Measurements from ENCODE around the gene KBTBD12. TPM values are rescaled to one million over a fixed set of nuclear protein-coding genes. Genes with fewer than 3 reads are reported as not detected.

The KBTBD12 gene
- total RNA-seq, 1 experiment from 2014 or later = not detected

DNA sequence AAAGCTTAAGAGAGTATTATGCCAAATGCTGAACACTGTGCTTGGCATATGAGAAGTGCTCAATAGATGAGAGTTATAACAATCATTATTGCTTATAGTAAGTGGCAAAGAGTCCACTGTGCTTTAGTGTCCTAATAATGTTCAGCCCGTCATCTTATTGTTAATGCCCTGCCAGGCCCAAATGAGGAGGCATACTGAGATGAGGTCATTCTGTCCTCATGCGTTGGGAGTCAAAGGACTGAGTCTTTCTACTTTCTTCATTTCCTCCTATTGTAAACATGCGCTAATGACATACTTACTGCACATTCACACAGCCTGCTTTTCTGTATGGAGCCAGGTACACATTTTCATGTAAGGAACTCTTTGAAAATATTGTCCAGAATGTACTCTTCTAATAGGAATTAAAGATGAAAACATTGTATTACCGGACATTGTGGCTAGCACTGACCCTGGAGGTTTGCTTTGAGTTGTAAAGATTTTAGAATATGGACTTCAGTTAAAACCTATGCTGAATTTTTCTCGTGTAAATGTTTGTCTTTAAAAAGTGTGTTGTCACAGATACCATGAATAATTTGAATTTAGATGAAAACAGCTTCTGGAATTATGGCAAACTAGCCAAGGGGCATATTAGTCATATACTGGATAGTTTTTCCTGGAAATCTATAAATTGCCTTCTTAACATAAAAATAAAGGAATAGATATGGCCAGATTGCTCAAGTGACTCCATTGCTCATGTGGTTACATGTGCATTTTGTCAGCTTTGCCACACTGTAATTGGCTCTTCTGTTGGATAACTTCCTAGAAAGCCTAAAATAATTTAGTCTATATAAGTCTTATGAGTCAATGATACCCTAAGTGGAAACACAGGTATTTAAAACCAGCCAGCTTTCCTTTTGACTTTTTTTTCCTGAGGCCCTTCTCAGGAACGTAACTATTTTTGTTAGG, 38.3 kb downstream of the KBTBD12 start:
- H3K9me3 ChIP-seq (ENCODE audit: control insufficient read depth in 1 of 2, insufficient read depth in 1 of 2, low read depth in 1 of 2, low read length in 2 of 2) = no peaks in the 10 kb centered on the region
- no peaks in the 10 kb centered on the region for H4K20me1 ChIP-seq (ENCODE audit: insufficient read depth)
- intact Hi-C loops (cut with micrococcal nuclease) = no loop called here
- peaks cover 0 to 7% of the 10 kb centered on the region in 2 experiments; a peak in 2 of 4 replicates for H3K4me1 ChIP-seq (ENCODE audit: control insufficient read depth in 1 of 2, insufficient read depth in 2 of 2, low read length in 2 of 2)
- H3K27ac ChIP-seq (ENCODE audit: low read depth, low read length) = no peak overlapping the region
- DNase-seq (ENCODE audit: low read depth, low spot score) = no peak
- CTCF ChIA-PET = no interaction called here
- H3K79me2 ChIP-seq (ENCODE audit: insufficient read depth, low read length) = no peaks in the 10 kb centered on the region
- H3K27me3 ChIP-seq (ENCODE audit: insufficient read depth, low read length) = no peaks in the 10 kb centered on the region
- TF ChIP-seq TCF7L2 (IDR thresholded peaks at IDR 0.05; ENCODE audit: borderline replicate concordance, extremely low read depth, insufficient read depth, insufficient read length) (no peak), CBX3 (IDR thresholded peaks at IDR 0.05; ENCODE audit: low read depth) (no peak), EGR1 (IDR thresholded peaks at IDR 0.05; ENCODE audit: low read depth) (no peak), SP1 (IDR thresholded peaks at IDR 0.05; ENCODE audit: low read depth) (no peak), POLR2A (IDR thresholded peaks at IDR 0.05; ENCODE audit: borderline replicate concordance, extremely low read depth, insufficient read depth, insufficient read length) (no peak)
- no TSS peak for BruUV-seq (replicated peaks)
- RAD21 ChIA-PET (ENCODE audit: low non-redundant PET in 1 of 2, low total read pairs in 2 of 2, uncharacterized antibody in 2 of 2, unreplicated experiment in 2 of 2) = no interaction called here
- H3K4me3 ChIP-seq (replicated peaks in 1 of 2; ENCODE audit: low read depth in 1 of 2, low read length in 2 of 2) = no peak overlapping the region
- ATAC-seq = no peak
- POLR2A ChIA-PET = no interaction called here
- no peak overlapping the region for H2AFZ ChIP-seq (ENCODE audit: low read depth, low read length, poor library complexity, severe bottlenecking)
- no peak overlapping the region for H3K9ac ChIP-seq (ENCODE audit: low read length)
- H3K36me3 ChIP-seq (ENCODE audit: control insufficient read depth in 1 of 2, insufficient read depth in 2 of 2, low read length in 2 of 2) = no peaks in the 10 kb centered on the region
- no peaks in the 10 kb centered on the region for H3K9me2 ChIP-seq (ENCODE audit: insufficient read depth)
- H3K4me2 ChIP-seq (ENCODE audit: low read length) = no peak overlapping the region

DNA sequence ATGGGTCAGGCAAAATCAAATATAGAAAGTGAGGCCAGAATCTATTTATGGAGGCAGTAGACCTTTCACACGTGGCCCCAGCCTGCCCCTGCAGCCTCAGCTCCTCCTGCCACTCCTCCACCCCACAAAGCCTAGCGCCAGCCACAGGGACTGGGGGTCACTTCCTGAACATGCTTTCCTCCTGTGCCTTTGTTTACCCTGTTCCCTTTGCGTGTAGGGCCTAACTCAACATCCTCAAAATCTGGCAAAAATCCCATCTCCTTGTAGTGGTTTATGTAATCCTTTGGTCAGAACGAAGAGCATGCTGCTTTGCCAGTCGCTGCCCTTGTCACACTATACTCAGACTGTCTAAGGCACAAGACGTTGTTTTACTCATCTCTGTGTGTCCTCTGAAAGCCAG, 39.6 kb downstream of the KBTBD12 start:
- no peak for DNase-seq (ENCODE audit: low read depth, low spot score)
- TF ChIP-seq ELF1 (IDR thresholded peaks at IDR 0.05; ENCODE audit: borderline replicate concordance, low read depth) (no peak), FOSL1 (IDR thresholded peaks at IDR 0.05; ENCODE audit: low read depth) (no peak), JUND (IDR thresholded peaks at IDR 0.05) (no peak), SP1 (IDR thresholded peaks at IDR 0.05; ENCODE audit: low read depth) (no peak), POLR2A (IDR thresholded peaks at IDR 0.05; ENCODE audit: borderline replicate concordance, extremely low read depth, insufficient read depth, insufficient read length) (no peak), EZH2phosphoT487 (IDR thresholded peaks at IDR 0.05; ENCODE audit: borderline replicate concordance) (no peak), TCF7L2 (IDR thresholded peaks at IDR 0.05; ENCODE audit: borderline replicate concordance, extremely low read depth, insufficient read depth, insufficient read length) (no peak), MAX (IDR thresholded peaks at IDR 0.05) (no peak), EGR1 (IDR thresholded peaks at IDR 0.05; ENCODE audit: low read depth) (no peak)
- TF ChIP-seq, protein P1, sequence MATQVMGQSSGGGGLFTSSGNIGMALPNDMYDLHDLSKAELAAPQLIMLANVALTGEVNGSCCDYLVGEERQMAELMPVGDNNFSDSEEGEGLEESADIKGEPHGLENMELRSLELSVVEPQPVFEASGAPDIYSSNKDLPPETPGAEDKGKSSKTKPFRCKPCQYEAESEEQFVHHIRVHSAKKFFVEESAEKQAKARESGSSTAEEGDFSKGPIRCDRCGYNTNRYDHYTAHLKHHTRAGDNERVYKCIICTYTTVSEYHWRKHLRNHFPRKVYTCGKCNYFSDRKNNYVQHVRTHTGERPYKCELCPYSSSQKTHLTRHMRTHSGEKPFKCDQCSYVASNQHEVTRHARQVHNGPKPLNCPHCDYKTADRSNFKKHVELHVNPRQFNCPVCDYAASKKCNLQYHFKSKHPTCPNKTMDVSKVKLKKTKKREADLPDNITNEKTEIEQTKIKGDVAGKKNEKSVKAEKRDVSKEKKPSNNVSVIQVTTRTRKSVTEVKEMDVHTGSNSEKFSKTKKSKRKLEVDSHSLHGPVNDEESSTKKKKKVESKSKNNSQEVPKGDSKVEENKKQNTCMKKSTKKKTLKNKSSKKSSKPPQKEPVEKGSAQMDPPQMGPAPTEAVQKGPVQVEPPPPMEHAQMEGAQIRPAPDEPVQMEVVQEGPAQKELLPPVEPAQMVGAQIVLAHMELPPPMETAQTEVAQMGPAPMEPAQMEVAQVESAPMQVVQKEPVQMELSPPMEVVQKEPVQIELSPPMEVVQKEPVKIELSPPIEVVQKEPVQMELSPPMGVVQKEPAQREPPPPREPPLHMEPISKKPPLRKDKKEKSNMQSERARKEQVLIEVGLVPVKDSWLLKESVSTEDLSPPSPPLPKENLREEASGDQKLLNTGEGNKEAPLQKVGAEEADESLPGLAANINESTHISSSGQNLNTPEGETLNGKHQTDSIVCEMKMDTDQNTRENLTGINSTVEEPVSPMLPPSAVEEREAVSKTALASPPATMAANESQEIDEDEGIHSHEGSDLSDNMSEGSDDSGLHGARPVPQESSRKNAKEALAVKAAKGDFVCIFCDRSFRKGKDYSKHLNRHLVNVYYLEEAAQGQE (IDR thresholded peaks at IDR 0.05; ENCODE audit: low read depth) = no peak
- TF ChIP-seq, protein P2, sequence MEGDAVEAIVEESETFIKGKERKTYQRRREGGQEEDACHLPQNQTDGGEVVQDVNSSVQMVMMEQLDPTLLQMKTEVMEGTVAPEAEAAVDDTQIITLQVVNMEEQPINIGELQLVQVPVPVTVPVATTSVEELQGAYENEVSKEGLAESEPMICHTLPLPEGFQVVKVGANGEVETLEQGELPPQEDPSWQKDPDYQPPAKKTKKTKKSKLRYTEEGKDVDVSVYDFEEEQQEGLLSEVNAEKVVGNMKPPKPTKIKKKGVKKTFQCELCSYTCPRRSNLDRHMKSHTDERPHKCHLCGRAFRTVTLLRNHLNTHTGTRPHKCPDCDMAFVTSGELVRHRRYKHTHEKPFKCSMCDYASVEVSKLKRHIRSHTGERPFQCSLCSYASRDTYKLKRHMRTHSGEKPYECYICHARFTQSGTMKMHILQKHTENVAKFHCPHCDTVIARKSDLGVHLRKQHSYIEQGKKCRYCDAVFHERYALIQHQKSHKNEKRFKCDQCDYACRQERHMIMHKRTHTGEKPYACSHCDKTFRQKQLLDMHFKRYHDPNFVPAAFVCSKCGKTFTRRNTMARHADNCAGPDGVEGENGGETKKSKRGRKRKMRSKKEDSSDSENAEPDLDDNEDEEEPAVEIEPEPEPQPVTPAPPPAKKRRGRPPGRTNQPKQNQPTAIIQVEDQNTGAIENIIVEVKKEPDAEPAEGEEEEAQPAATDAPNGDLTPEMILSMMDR (IDR thresholded peaks at IDR 0.05 in 2 of 3, conservative IDR thresholded peaks at IDR 0.05 in 1 of 3; ENCODE audit: borderline replicate concordance in 1 of 3, insufficient read depth in 1 of 3, low read depth in 2 of 3, low read length in 2 of 3) = no peak
- TF ChIP-seq, protein P3, sequence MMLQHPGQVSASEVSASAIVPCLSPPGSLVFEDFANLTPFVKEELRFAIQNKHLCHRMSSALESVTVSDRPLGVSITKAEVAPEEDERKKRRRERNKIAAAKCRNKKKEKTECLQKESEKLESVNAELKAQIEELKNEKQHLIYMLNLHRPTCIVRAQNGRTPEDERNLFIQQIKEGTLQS (IDR thresholded peaks at IDR 0.05) = no peak

More for the DNA sequence above, 39.6 kb downstream of the KBTBD12 start:
- H3K4me1 ChIP-seq (ENCODE audit: control insufficient read depth in 1 of 2, insufficient read depth in 2 of 2, low read length in 2 of 2) = peaks cover 0 to 7% of the 10 kb centered on the region in 2 experiments; a peak in 2 of 4 replicates
- ChIA-PET CTCF (no interaction called here), POLR2A (no interaction called here), RAD21 (ENCODE audit: low non-redundant PET in 1 of 2, low total read pairs in 2 of 2, uncharacterized antibody in 2 of 2, unreplicated experiment in 2 of 2) (no interaction called here)
- H3K9me2 ChIP-seq (ENCODE audit: insufficient read depth) = no peaks in the 10 kb centered on the region
- no peak overlapping the region for H3K27ac ChIP-seq (ENCODE audit: low read depth, low read length)
- H4K20me1 ChIP-seq (ENCODE audit: insufficient read depth) = no peaks in the 10 kb centered on the region
- H3K36me3 ChIP-seq (ENCODE audit: control insufficient read depth in 1 of 2, insufficient read depth in 2 of 2, low read length in 2 of 2) = no peaks in the 10 kb centered on the region
- no peaks in the 10 kb centered on the region for H3K9me3 ChIP-seq (ENCODE audit: control insufficient read depth in 1 of 2, insufficient read depth in 1 of 2, low read depth in 1 of 2, low read length in 2 of 2)
- H3K27me3 ChIP-seq (ENCODE audit: insufficient read depth, low read length) = no peaks in the 10 kb centered on the region
- no peak overlapping the region for H3K4me3 ChIP-seq (replicated peaks in 1 of 2; ENCODE audit: low read depth in 1 of 2, low read length in 2 of 2)
- BruUV-seq (replicated peaks) = no TSS peak
- H3K4me2 ChIP-seq (ENCODE audit: low read length) = no peak overlapping the region
- intact Hi-C loops (cut with micrococcal nuclease) = no loop called here
- H2AFZ ChIP-seq (ENCODE audit: low read depth, low read length, poor library complexity, severe bottlenecking) = no peak overlapping the region
- ATAC-seq = no peak
- H3K9ac ChIP-seq (ENCODE audit: low read length) = no peak overlapping the region
- H3K79me2 ChIP-seq (ENCODE audit: insufficient read depth, low read length) = no peaks in the 10 kb centered on the region

Data from HCT116 (cell line).